Astrocyte (in vitro differentiated cells and primary cell): Measurements from ENCODE around the gene ANKRD12. TPM values are rescaled to one million over a fixed set of nuclear protein-coding genes. Genes with fewer than 3 reads are reported as not detected.

Experiments
- DNase-seq: peaks from one replicate; pipeline ENCODE4 v3.0.0-alpha.2; 2010; ENCODE audit warnings: low read depth
- FAIRE-seq: peaks from 2 replicates; lab custom pipeline; 2011; peaks lifted over from hg19 to GRCh38; lab: Jason Lieb, UNC
- H2AFZ ChIP-seq: 2 replicates; pipeline ENCODE4 v1.6.0; 2012; ENCODE audit warnings: low read depth, low read length, inconsistent platforms
- H3K27ac ChIP-seq: 2 replicates; pipeline ENCODE4 v1.5.1; 2011; ENCODE audit warnings: low read depth, low read length, inconsistent platforms
- H3K27me3 ChIP-seq: 2 replicates; pipeline ENCODE4 v1.6.0; 2011; ENCODE audit warnings: low read length, inconsistent platforms; ENCODE audit not compliant: insufficient read depth
- H3K36me3 ChIP-seq: 2 replicates; pipeline ENCODE4 v1.5.1; 2011; ENCODE audit warnings: low read length, inconsistent platforms; ENCODE audit not compliant: insufficient read depth
- H3K4me1 ChIP-seq: 2 replicates; pipeline ENCODE4 v1.5.1; 2011; ENCODE audit warnings: low read length, inconsistent platforms; ENCODE audit not compliant: insufficient read depth
- H3K4me2 ChIP-seq: 2 replicates; pipeline ENCODE4 v1.6.0; 2012; ENCODE audit warnings: low read length, inconsistent platforms
- H3K4me3 ChIP-seq: 2 replicates; pipeline ENCODE4 v1.5.1; 2011; ENCODE audit warnings: low read depth, mild to moderate bottlenecking, low read length, inconsistent platforms; ENCODE audit not compliant: insufficient read depth
- H3K79me2 ChIP-seq: 2 replicates; pipeline ENCODE4 v1.6.0; 2012; ENCODE audit warnings: mild to moderate bottlenecking, low read length, inconsistent platforms; ENCODE audit not compliant: insufficient read depth
- H3K9ac ChIP-seq: 2 replicates; pipeline ENCODE4 v1.6.0; 2012; ENCODE audit warnings: mild to moderate bottlenecking, low read length, inconsistent platforms
- H3K9me3 ChIP-seq: 2 replicates; pipeline ENCODE4 v1.5.1; 2012; ENCODE audit warnings: low read depth, mild to moderate bottlenecking, low read length, inconsistent platforms; ENCODE audit not compliant: insufficient read depth
- H4K20me1 ChIP-seq: 2 replicates; pipeline ENCODE4 v1.6.0; 2012; ENCODE audit warnings: low read length, inconsistent platforms; ENCODE audit not compliant: insufficient read depth
- H3K27ac Mint-ChIP-seq: one replicate; pipeline ENCODE4 v1.8.0; 2021; ENCODE audit warnings: mild to moderate bottlenecking, mixed read lengths; ENCODE audit not compliant: unreplicated experiment
- H3K27me3 Mint-ChIP-seq: one replicate; pipeline ENCODE4 v1.8.0; 2021; ENCODE audit warnings: low read depth, mixed read lengths; ENCODE audit not compliant: unreplicated experiment
- H3K36me3 Mint-ChIP-seq: one replicate; pipeline ENCODE4 v1.8.0; 2021; ENCODE audit warnings: low read depth, mixed read lengths; ENCODE audit not compliant: unreplicated experiment
- H3K4me1 Mint-ChIP-seq: one replicate; pipeline ENCODE4 v1.8.0; 2021; ENCODE audit warnings: low read depth, mixed read lengths; ENCODE audit not compliant: unreplicated experiment
- H3K4me3 Mint-ChIP-seq: one replicate; pipeline ENCODE4 v1.8.0; 2021; ENCODE audit warnings: mild to moderate bottlenecking, moderate library complexity, mixed read lengths; ENCODE audit not compliant: unreplicated experiment
- H3K9me3 Mint-ChIP-seq: one replicate; pipeline ENCODE4 v1.8.0; 2021; ENCODE audit warnings: mild to moderate bottlenecking, mixed read lengths; ENCODE audit not compliant: unreplicated experiment
- CTCF ChIP-seq: IDR thresholded peaks from 2 replicates; pipeline ENCODE4 v1.5.1; 2011; ENCODE audit warnings: low read depth, mild to moderate bottlenecking, inconsistent platforms, low read length, moderate library complexity; ENCODE audit not compliant: insufficient read depth
- EZH2 ChIP-seq: IDR thresholded peaks from 2 replicates; pipeline ENCODE4 v1.6.1; 2012; ENCODE audit warnings: mild to moderate bottlenecking, low read length, inconsistent platforms; ENCODE audit not compliant: insufficient read depth
- total RNA-seq: library from RNA; stranded (reverse); gene quantifications from 2 replicates; pipeline ENCODE4 v1.2.1, GENCODE V29; 2021

Gene ANKRD12
- total RNA-seq, 1 donor from 2014 or later, result 24.4 TPM

- H3K27ac Mint-ChIP-seq, result peak overlapping the region; percentile 93
- peaks cover 3% of the 10 kb centered on the region for H3K36me3 Mint-ChIP-seq
- no peaks in the 10 kb centered on the region for H3K27me3 Mint-ChIP-seq
- DNase-seq, result no peak
- H3K9me3 Mint-ChIP-seq, result peaks cover 7% of the 10 kb centered on the region
- Histone ChIP-seq H3K4me3 (peak overlapping the region; percentile 76), H3K9ac (peak overlapping the region; percentile 83), H3K4me1 (peaks cover 8% of the 10 kb centered on the region), H3K27ac (peak overlapping the region; percentile 52), H4K20me1 (no peaks in the 10 kb centered on the region), H3K36me3 (peaks cover 3% of the 10 kb centered on the region), H3K27me3 (no peaks in the 10 kb centered on the region), H3K79me2 (peaks cover 30% of the 10 kb centered on the region), H3K9me3 (no peaks in the 10 kb centered on the region), H3K4me2 (peak overlapping the region; percentile 97), H2AFZ (peak overlapping the region; percentile 99)
- H3K4me1 Mint-ChIP-seq, result peaks cover 10% of the 10 kb centered on the region
- peak; percentile 34 for FAIRE-seq
- no peak for TF ChIP-seq EZH2
- H3K4me3 Mint-ChIP-seq, result peak overlapping the region; percentile 91
These were observed 197.1 kb downstream of the ANKRD12 start for GRCh38 chr18:9333441-9334328.

GRCh38 chr18:9334329-9334972 is 197.9 kb downstream of the ANKRD12 start, which contains the start of gene TWSG1:
Gene TWSG1 (plus strand): TSS chr18:9334773. CDS start chr18:9337230, 2,457 bp downstream.
- Histone ChIP-seq H4K20me1 (no peaks in the 10 kb centered on the region), H3K79me2 (peaks cover 33% of the 10 kb centered on the region), H3K36me3 (peaks cover 6% of the 10 kb centered on the region), H3K27ac (peak within 1 kb of the TSS; percentile 78), H3K27me3 (no peaks in the 10 kb centered on the region), H3K4me2 (peak within 1 kb of the TSS; percentile 97), H3K4me3 (peak within 1 kb of the TSS; percentile 76), H2AFZ (peak within 1 kb of the TSS; percentile 99), H3K9ac (peak within 1 kb of the TSS; percentile 83), H3K9me3 (no peaks in the 10 kb centered on the region), H3K4me1 (peaks cover 8% of the 10 kb centered on the region)
- peaks cover 3% of the 10 kb centered on the region for H3K9me3 Mint-ChIP-seq
- FAIRE-seq (no peak), DNase-seq (peak; percentile 83)
- H3K4me3 Mint-ChIP-seq, result peak within 1 kb of the TSS; percentile 93
- no peaks in the 10 kb centered on the region for H3K27me3 Mint-ChIP-seq
- H3K27ac Mint-ChIP-seq, result peak within 1 kb of the TSS; percentile 93
- peaks cover 10% of the 10 kb centered on the region for H3K4me1 Mint-ChIP-seq
- TF ChIP-seq CTCF, result no peak
- no peak for TF ChIP-seq EZH2
- H3K36me3 Mint-ChIP-seq, result peaks cover 3% of the 10 kb centered on the region

GRCh38 chr18:9334973-9335696 is 198.6 kb downstream of the ANKRD12 start:
- H3K4me3 ChIP-seq, result peak overlapping the region; percentile 72
- H2AFZ ChIP-seq, result peak overlapping the region; percentile 79
- no peak for TF ChIP-seq EZH2
- no peak for TF ChIP-seq CTCF
- no peaks in the 10 kb centered on the region for H3K27me3 ChIP-seq
- H3K36me3 Mint-ChIP-seq, result peaks cover 3% of the 10 kb centered on the region
- H4K20me1 ChIP-seq, result no peaks in the 10 kb centered on the region
- H3K27ac Mint-ChIP-seq, result peak overlapping the region; percentile 66
- H3K9me3 Mint-ChIP-seq, result peaks cover 3% of the 10 kb centered on the region
- no peaks in the 10 kb centered on the region for H3K27me3 Mint-ChIP-seq
- DNase-seq, result peak; percentile 38
- peaks cover 10% of the 10 kb centered on the region for H3K4me1 Mint-ChIP-seq
- H3K27ac ChIP-seq, result peak overlapping the region; percentile 78
- peak overlapping the region; percentile 93 for H3K4me3 Mint-ChIP-seq
- H3K36me3 ChIP-seq, result peaks cover 6% of the 10 kb centered on the region
- no peaks in the 10 kb centered on the region for H3K9me3 ChIP-seq
- peak; percentile 9 for FAIRE-seq
- peaks cover 37% of the 10 kb centered on the region for H3K79me2 ChIP-seq
- H3K9ac ChIP-seq, result peak overlapping the region; percentile 83
- H3K4me2 ChIP-seq, result peak overlapping the region; percentile 84
- H3K4me1 ChIP-seq, result peaks cover 8% of the 10 kb centered on the region
